Measurements from ENCODE around the gene CTDSPL.

DNA sequence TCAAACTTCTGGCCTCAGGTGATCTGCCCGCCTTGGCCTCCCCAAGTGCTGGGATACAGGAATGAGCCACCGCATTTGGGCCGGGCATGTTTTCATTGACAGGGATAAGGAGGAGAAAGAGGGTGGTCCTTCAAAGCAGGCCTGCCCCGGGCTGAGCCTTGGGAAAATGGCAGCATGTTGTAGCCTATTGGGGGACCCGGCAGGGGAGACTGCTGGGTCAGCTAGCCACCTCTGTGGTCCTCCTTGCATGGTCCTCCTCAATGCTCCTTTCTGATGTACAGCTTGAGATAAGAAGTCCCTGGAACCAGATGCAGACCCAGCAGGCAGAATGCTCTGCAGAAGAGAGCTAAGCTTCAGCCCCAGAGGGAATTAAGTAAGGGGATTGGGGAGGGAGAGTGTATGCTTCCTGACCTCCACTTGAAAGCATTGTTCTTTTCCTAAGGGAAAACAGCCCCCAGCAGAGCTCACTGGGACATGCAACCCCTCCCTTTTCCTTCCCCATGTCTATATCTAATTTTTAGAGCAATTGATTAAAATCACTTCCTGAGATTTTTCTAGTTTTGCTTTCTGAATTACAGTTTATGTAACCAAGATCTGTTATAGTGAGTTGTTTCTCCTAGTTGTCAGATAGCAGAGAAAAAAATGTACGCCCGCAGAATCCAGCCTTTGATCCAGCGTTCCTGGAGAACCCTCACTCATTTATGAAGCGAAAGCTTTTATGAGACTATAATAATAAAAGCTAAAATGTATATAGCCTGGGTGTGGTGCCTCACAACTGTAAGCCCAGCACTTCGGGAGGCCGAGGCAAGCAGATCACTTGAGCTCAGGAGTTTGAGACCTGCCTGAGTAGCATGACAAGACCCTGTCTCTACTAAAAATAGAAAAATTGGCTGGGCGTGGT is 80.2 kb downstream of the CTDSPL start:
- no peak for TF ChIP-seq EZH2 (IDR thresholded peaks at IDR 0.05; ENCODE audit: insufficient read depth, poor library complexity, severe bottlenecking)
- no peak for TF ChIP-seq EZH2phosphoT487 (IDR thresholded peaks at IDR 0.05; ENCODE audit: insufficient read depth, low read depth)
